Central memory CD4-positive, alpha-beta T cell (primary cell): ENCODE results near the gene PSMG4.

Experiments
- DNase-seq: peaks from one replicate; pipeline ENCODE4 v3.0.0; 2022

The PSMG4 gene

GRCh38 chr6:3291987-3292386 is 33.2 kb downstream of the PSMG4 start:
- no peak for DNase-seq

- DNase-seq: no peak
These were observed 33.9 kb downstream of the PSMG4 start for GRCh38 chr6:3292431-3293197.

- no peak for DNase-seq
These were observed 34.8 kb downstream of the PSMG4 start for GRCh38 chr6:3293271-3294155.

GRCh38 chr6:3294396-3294795 is 35.6 kb downstream of the PSMG4 start:
- no peak for DNase-seq

- no peak for DNase-seq
These were observed 36.4 kb downstream of the PSMG4 start for GRCh38 chr6:3294921-3295871.

- DNase-seq: no peak
These were observed 37.3 kb downstream of the PSMG4 start for GRCh38 chr6:3296078-3296477.

GRCh38 chr6:3296537-3296936 is 37.8 kb downstream of the PSMG4 start:
- DNase-seq: no peak

- no peak for DNase-seq
These were observed 38.3 kb downstream of the PSMG4 start for GRCh38 chr6:3297006-3297405.

GRCh38 chr6:3297909-3298308 is 39.2 kb downstream of the PSMG4 start:
- DNase-seq: no peak

- no peak for DNase-seq
These were observed 40.5 kb downstream of the PSMG4 start for GRCh38 chr6:3299221-3299620.

- no peak for DNase-seq
These were observed 42.8 kb downstream of the PSMG4 start for GRCh38 chr6:3301506-3301905.

- no peak for DNase-seq
These were observed 45.2 kb downstream of the PSMG4 start for GRCh38 chr6:3303795-3304411.

- no peak for DNase-seq
These were observed 45.9 kb downstream of the PSMG4 start for GRCh38 chr6:3304500-3305215.

GRCh38 chr6:3305216-3305565 is 46.4 kb downstream of the PSMG4 start:
- DNase-seq: no peak

GRCh38 chr6:3305831-3306230 is 47.1 kb downstream of the PSMG4 start:
- no peak for DNase-seq

GRCh38 chr6:3306848-3307247 is 48.1 kb downstream of the PSMG4 start:
- no peak for DNase-seq

GRCh38 chr6:3307436-3307835 is 48.7 kb downstream of the PSMG4 start:
- no peak for DNase-seq

GRCh38 chr6:3308106-3308505 is 49.4 kb downstream of the PSMG4 start:
- DNase-seq: no peak

GRCh38 chr6:3309391-3310050 is 50.8 kb downstream of the PSMG4 start:
- no peak for DNase-seq

GRCh38 chr6:3310051-3310448 is 51.3 kb downstream of the PSMG4 start:
- no peak for DNase-seq

- no peak for DNase-seq
These were observed 52.0 kb downstream of the PSMG4 start for GRCh38 chr6:3310703-3311102.
